PC-9 (cell line): ENCODE data around the gene ZCCHC7. TPM values are rescaled to one million over a fixed set of nuclear protein-coding genes. Genes with fewer than 3 reads are reported as not detected.

Experiments used
- BruUV-seq: library from RNA; stranded (reverse); fragments of 400-500 nt; replicated peaks from 2 replicates; lab custom pipeline; 2021; lab: Mats Ljungman, UMichigan
- CTCF ChIA-PET: fragments of 300-600 bp; sonication (Branson Sonifier 250); formaldehyde crosslinking; loops from one replicate; lab custom pipeline; 2022; ENCODE audit warnings: antibody characterized with exemption; lab: Charles Lee
- POLR2A ChIA-PET: fragments of 300-600 bp; sonication (Branson Sonifier 250); formaldehyde crosslinking; loops from one replicate; lab custom pipeline; 2022; ENCODE audit warnings: antibody characterized with exemption; ENCODE audit not compliant: unreplicated experiment; lab: Charles Lee
- DNase-seq, 2 experiments: peaks; one replicate each; pipeline versions ENCODE4 v3.0.0 to v3.0.0-alpha.2; 2015 to 2022; ENCODE audit warnings: mixed read lengths in 1 of 2
- H2AFZ ChIP-seq: fragments of 200-600 bp; sonication (generic); 2 replicates; pipeline ENCODE4 v1.8.1; 2017; ENCODE audit warnings: antibody characterized with exemption
- H3F3A ChIP-seq: fragments of 200-600 bp; sonication (generic); 2 replicates; pipeline ENCODE4 v1.8.1; 2017; ENCODE audit warnings: antibody characterized with exemption, mild to moderate bottlenecking, low read depth; ENCODE audit not compliant: insufficient read depth
- H3K27ac ChIP-seq: fragments of 200-600 bp; sonication (generic); 2 replicates; pipeline ENCODE4 v1.6.1; 2016; ENCODE audit warnings: mixed run types
- H3K27me3 ChIP-seq: fragments of 200-600 bp; sonication (generic); 2 replicates; pipeline ENCODE4 v1.6.1; 2016; ENCODE audit warnings: low read depth, mixed run types; ENCODE audit not compliant: insufficient read depth
- H3K36me3 ChIP-seq: fragments of 200-600 bp; sonication (generic); 2 replicates; pipeline ENCODE4 v1.6.1; 2016; ENCODE audit warnings: low read depth, mixed run types
- H3K4me1 ChIP-seq: fragments of 200-600 bp; sonication (generic); replicated peaks from 2 replicates; pipeline ENCODE4 v1.6.1; 2016; ENCODE audit warnings: mixed run types; ENCODE audit not compliant: insufficient read depth
- H3K4me2 ChIP-seq: fragments of 200-600 bp; sonication (generic); 2 replicates; pipeline ENCODE4 v1.6.1; 2017; ENCODE audit warnings: mixed run types
- H3K4me3 ChIP-seq: fragments of 200-600 bp; sonication (generic); 2 replicates; pipeline ENCODE4 v1.6.1; 2016; ENCODE audit warnings: mixed run types
- H3K79me2 ChIP-seq: fragments of 200-600 bp; sonication (generic); 2 replicates; pipeline ENCODE4 v1.6.1; 2017; ENCODE audit warnings: low read depth, mixed run types
- H3K9me2 ChIP-seq: fragments of 200-600 bp; sonication (generic); 2 replicates; pipeline ENCODE4 v1.8.1; 2017; ENCODE audit warnings: mild to moderate bottlenecking; ENCODE audit not compliant: insufficient read depth
- H3K9me3 ChIP-seq: fragments of 200-600 bp; sonication (generic); 2 replicates; pipeline ENCODE4 v1.8.1; 2016; ENCODE audit warnings: low read depth; ENCODE audit not compliant: insufficient read depth
- H4K20me1 ChIP-seq: fragments of 200-600 bp; sonication (generic); 2 replicates; pipeline ENCODE4 v1.8.1; 2017; ENCODE audit not compliant: insufficient read depth
- CTCF ChIP-seq: fragments of 200-600 bp; sonication (generic); conservative IDR thresholded peaks from 2 replicates; pipeline ENCODE4 v1.6.1; 2017; ENCODE audit warnings: mixed run types, antibody characterized with exemption, mild to moderate bottlenecking, moderate library complexity
- EZH2 ChIP-seq: fragments of 200-600 bp; sonication (generic); IDR thresholded peaks from 2 replicates; pipeline ENCODE4 v1.8.0; 2017; ENCODE audit warnings: antibody characterized with exemption, low read depth
- intact Hi-C: fragments of 100-400 bp; cut with micrococcal nuclease; formaldehyde crosslinking; loops from one replicate; pipeline ENCODE4 v1.10.0; 2022; ENCODE audit not compliant: unreplicated experiment
- total RNA-seq: library from RNA; stranded (reverse); gene quantifications from 2 replicates; pipeline ENCODE4 v1.2.3, GENCODE V29; 2021

The ZCCHC7 gene
- total RNA-seq, 1 experiment from 2014 or later = 15.9 TPM

- BruUV-seq = no TSS peak
- CTCF ChIA-PET = interaction anchor here (0.6 kb wide), 1 partner anchor 31 kb away, joined by 7 read pairs; no protein-coding TSS in a partner anchor
- Histone ChIP-seq H3K27ac (no peak overlapping the region), H3K4me1 (0 out of 2 replicates have a peak, but pooled peaks cover 6% of the 10 kb centered on the region), H4K20me1 (no peaks in the 10 kb centered on the region), H3K9me3 (no peaks in the 10 kb centered on the region), H3K27me3 (no peaks in the 10 kb centered on the region), H2AFZ (no peak overlapping the region), H3F3A (0 out of 2 replicates have a peak, but pooled peaks cover 6% of the 10 kb centered on the region), H3K79me2 (no peaks in the 10 kb centered on the region), H3K4me3 (no peak overlapping the region), H3K4me2 (no peak overlapping the region), H3K9me2 (no peaks in the 10 kb centered on the region), H3K36me3 (no peaks in the 10 kb centered on the region)
- TF ChIP-seq EZH2 (no peak), CTCF (no peak)
- DNase-seq = no peak
- intact Hi-C loops = no loop called here
- POLR2A ChIA-PET = no interaction called here
Measured at GRCh38 chr9:37229455-37229854, 109.1 kb downstream of the ZCCHC7 start.

- ChIA-PET CTCF (no interaction called here), POLR2A (interaction anchor here (0.5 kb wide), 1 partner anchor 669 kb away, joined by 4 read pairs; no protein-coding TSS in a partner anchor)
- Histone ChIP-seq H3K36me3 (no peaks in the 10 kb centered on the region), H3K27me3 (no peaks in the 10 kb centered on the region), H4K20me1 (no peaks in the 10 kb centered on the region), H3K4me1 (0 out of 2 replicates have a peak, but pooled peaks cover 6% of the 10 kb centered on the region), H3K9me3 (no peaks in the 10 kb centered on the region), H3K4me2 (no peak overlapping the region), H3K9me2 (no peaks in the 10 kb centered on the region), H3K79me2 (no peaks in the 10 kb centered on the region), H2AFZ (no peak overlapping the region), H3K27ac (no peak overlapping the region), H3K4me3 (no peak overlapping the region), H3F3A (0 out of 2 replicates have a peak, but pooled peaks cover 6% of the 10 kb centered on the region)
- TF ChIP-seq EZH2 (no peak), CTCF (no peak)
- intact Hi-C loops = no loop called here
- DNase-seq = peak in 1 of 2 experiments; percentile 66
- BruUV-seq = no TSS peak
Measured at GRCh38 chr9:37229882-37230482, 109.6 kb downstream of the ZCCHC7 start.

GRCh38 chr9:37236822-37237221 is 116.4 kb downstream of the ZCCHC7 start:
- no peaks in the 10 kb centered on the region for H3K9me2 ChIP-seq
- DNase-seq = no peak
- CTCF ChIA-PET = no interaction called here
- intact Hi-C loops = no loop called here
- H3F3A ChIP-seq = no peaks in the 10 kb centered on the region
- POLR2A ChIA-PET = interaction anchor here (0.5 kb wide), 1 partner anchor 11 kb away, joined by 5 read pairs; no protein-coding TSS in a partner anchor
- H2AFZ ChIP-seq = no peak overlapping the region
- no TSS peak for BruUV-seq
- H3K79me2 ChIP-seq = no peaks in the 10 kb centered on the region
- H3K4me1 ChIP-seq = no peaks in the 10 kb centered on the region
- no peak overlapping the region for H3K27ac ChIP-seq
- no peak overlapping the region for H3K4me3 ChIP-seq
- H4K20me1 ChIP-seq = no peaks in the 10 kb centered on the region; the same call in 1 of the 2 replicates
- no peak overlapping the region for H3K4me2 ChIP-seq
- H3K27me3 ChIP-seq = no peaks in the 10 kb centered on the region
- no peaks in the 10 kb centered on the region for H3K36me3 ChIP-seq
- TF ChIP-seq EZH2 = no peak
- TF ChIP-seq CTCF = no peak
- no peaks in the 10 kb centered on the region for H3K9me3 ChIP-seq
